Mammary epithelial cell (primary cell): ENCODE results near the gene SGCB.

ENCODE experiments used
- CTCF ChIP-seq, 2 donors: IDR thresholded peaks in 1 of 2; conservative IDR thresholded peaks in 1 of 2; 2 replicates each; pipeline ENCODE4 v1.5.1; 2011 to 2012; ENCODE audit warnings: inconsistent platforms in 2 of 2, low read length in 2 of 2, mild to moderate bottlenecking in 2 of 2, control low read depth in 1 of 2, low read depth in 1 of 2; ENCODE audit not compliant: insufficient read depth in 1 of 2; ENCODE audit errors: extremely low read depth in 1 of 2
- EZH2 ChIP-seq: IDR thresholded peaks from 2 replicates; pipeline ENCODE4 v1.6.1; 2012; ENCODE audit warnings: low read length, inconsistent platforms, borderline replicate concordance

DNA sequence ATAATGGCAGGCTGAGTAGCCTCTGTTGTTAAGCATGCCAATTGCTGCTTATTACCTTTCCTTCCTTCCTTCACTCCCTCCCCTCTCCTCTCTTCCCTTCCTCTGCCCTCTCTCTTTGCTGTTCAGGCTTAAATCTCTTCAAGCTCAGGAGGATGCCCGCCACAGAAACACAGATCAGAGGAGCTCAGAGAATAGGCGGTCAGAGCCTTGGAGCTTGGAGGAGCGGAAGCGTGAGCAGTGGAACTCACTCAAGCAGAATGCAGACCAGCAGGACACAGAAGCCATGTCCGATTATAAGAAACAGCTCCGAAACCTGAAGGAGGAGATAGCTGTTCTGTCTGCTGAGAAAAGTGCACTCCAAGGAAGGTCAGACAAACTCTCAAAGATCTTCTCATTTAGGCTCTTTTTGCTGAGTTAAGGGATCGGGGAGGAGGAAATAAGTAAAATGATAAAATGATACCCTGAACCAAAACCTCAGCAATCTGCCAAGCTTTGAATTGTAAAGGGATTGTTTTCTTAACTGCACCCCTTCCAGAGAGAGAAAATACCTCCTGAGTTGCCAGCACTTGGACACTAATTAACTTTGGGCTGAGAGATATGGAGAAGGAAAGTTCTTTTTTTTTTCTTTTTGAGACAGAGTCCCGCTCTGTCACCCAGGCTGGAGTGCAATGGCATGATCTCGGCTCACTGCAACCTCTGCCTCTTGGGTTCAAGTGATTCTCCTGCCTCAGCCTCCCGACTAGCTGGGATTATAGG lies 33.9 kb upstream of the SGCB start:
- TF ChIP-seq CTCF (conservative IDR thresholded peaks at IDR 0.05 in 1 of 2, IDR thresholded peaks at IDR 0.05 in 1 of 2; ENCODE audit: extremely low read depth in 1 of 2, insufficient read depth in 1 of 2, low read depth in 1 of 2, low read length in 2 of 2) (no peak), EZH2 (no peak)
